ENCODE measurements around the gene PPRC1.
A peak's percentile ranks its signal among the peaks of the same experiment; 100 is the strongest.

PPRC1 gene

GRCh38 chr10:102113261-102113955, 19.4 kb upstream of the PPRC1 start:
- Mint-ChIP-seq H3K9me3 (ENCODE audit: low read depth) (no peaks in the 10 kb centered on the region), H3K36me3 (no peaks in the 10 kb centered on the region), H3K27ac (peak overlapping the region; percentile 85), H3K27me3 (no peaks in the 10 kb centered on the region), H3K4me1 (ENCODE audit: low read depth) (peaks cover 53% of the 10 kb centered on the region), H3K4me3 (peak overlapping the region; percentile 83)

DNA sequence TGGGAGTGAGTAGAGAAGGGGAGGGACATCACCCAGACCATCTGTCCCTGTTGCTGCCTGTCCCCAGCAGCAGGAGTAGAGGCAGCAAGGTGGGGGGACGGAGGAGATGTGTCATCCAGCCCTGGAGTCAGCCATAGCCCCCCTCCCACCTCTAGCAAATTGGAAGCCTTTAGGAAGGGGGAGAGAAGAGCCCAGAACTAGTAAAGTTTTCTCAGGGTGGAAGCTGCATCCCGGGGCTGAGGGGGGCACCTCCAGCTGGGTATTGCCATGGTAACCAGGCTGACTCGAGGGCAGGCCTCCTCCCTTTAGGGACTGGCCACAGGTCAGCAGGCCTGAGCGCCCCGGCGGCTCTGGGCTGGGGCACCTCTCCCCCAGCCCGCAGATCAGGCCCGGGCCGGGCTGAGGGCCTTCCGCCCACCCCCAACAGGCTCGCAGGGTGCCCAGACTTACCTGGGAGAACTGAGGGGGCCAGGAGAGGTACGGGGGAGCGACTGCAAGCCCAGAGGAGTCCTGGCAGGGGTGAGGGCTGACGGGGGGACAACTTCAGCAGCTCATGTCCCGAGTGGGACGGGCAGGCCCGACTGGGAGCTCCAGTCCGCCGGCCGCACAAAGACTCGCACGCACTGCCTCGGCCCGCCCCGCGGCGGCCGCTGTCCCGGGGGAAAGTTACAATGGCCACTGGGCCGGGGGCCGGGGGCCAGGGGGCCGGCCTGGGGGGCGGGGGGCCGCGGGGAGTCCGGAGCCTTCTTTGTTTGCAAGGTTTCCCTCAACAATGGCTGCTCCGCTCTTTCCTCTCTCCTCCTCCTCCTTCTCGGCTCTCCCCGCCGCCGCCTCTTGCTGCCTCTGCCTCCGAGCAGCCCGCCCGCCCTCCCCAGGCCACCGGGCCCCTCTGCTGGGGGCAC, 18.6 kb upstream of the PPRC1 start:
- H3K27ac Mint-ChIP-seq: peak overlapping the region; percentile 96
- no peaks in the 10 kb centered on the region for H3K36me3 Mint-ChIP-seq

GRCh38 chr10:102114861-102115618, 17.8 kb upstream of the PPRC1 start:
- Mint-ChIP-seq H3K9me3 (ENCODE audit: low read depth) (no peaks in the 10 kb centered on the region), H3K27me3 (no peaks in the 10 kb centered on the region), H3K27ac (peak overlapping the region; percentile 96), H3K4me1 (ENCODE audit: low read depth) (peaks cover 62% of the 10 kb centered on the region), H3K36me3 (no peaks in the 10 kb centered on the region), H3K4me3 (peak overlapping the region; percentile 91)

More for the DNA sequence above, 18.6 kb upstream of the PPRC1 start:
- Mint-ChIP-seq H3K27me3 (no peaks in the 10 kb centered on the region), H3K9me3 (ENCODE audit: low read depth) (no peaks in the 10 kb centered on the region), H3K4me3 (peak overlapping the region; percentile 91), H3K4me1 (ENCODE audit: low read depth) (peaks cover 60% of the 10 kb centered on the region)

DNA sequence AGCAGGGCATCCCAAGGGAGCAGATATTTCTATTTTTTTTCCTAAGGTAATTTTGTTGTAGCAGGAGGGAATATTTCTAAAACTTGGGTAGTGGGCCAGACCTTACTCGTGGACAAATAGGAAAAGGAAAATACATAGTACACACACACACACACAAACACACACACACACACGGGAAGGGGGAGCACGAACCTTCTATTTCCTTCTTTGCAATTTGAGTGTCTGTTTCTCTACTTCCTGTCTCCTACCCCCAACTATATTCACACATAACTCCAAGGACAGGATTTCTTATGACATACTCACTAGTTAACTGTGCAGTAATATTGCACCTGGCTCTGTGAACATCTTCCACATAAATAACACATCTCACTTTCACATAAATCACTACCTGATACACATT, 17.1 kb upstream of the PPRC1 start:
- Mint-ChIP-seq H3K27ac (peak overlapping the region; percentile 96), H3K9me3 (ENCODE audit: low read depth) (no peaks in the 10 kb centered on the region), H3K27me3 (no peaks in the 10 kb centered on the region), H3K36me3 (no peaks in the 10 kb centered on the region), H3K4me3 (peak overlapping the region; percentile 91), H3K4me1 (ENCODE audit: low read depth) (peaks cover 63% of the 10 kb centered on the region)

GRCh38 chr10:102116656-102117055, 16.2 kb upstream of the PPRC1 start:
- Mint-ChIP-seq H3K27me3 (no peaks in the 10 kb centered on the region), H3K4me1 (ENCODE audit: low read depth) (peaks cover 67% of the 10 kb centered on the region), H3K36me3 (no peaks in the 10 kb centered on the region), H3K4me3 (peak overlapping the region; percentile 91), H3K27ac (peak overlapping the region; percentile 96), H3K9me3 (ENCODE audit: low read depth) (no peaks in the 10 kb centered on the region)

DNA sequence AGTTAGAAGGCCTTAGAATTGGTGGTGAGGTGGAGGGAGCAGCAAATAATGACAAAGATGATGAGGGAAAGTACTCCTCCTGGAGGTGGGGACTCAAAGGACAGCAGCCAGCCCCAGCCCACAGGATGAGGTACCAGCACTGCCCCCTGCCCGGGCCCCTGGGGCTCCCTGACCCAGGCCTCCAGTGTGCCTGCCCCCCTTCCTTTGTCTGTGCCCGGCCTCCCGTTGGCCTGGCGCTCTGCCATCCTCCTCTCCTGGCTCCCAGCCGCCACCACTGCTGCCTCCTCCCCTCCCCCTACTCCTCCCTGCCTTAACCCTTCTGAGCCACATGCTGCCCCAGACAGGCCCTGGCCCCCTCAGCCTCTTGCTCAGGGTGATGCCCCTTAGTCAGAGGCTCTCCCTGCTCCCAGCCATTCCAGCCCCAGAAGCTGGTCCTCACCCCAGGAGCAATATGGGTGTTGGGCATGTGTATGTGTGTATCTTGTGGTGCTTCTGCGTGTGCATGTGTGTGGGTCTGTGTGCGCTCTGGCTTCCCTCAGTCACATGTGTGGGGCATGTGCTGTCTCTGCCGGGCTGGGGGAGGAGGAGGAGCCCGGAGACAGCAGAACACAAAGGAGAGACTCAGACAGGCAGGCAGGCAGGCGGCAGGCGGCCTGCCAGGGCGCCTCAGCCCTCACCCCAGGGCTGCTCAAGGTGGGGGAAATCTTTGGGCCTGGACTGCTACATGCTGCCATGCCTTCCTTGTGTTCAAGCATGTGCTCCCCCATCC, 15.3 kb upstream of the PPRC1 start:
- H3K27me3 Mint-ChIP-seq: no peaks in the 10 kb centered on the region
- peak overlapping the region; percentile 93 for H3K4me3 Mint-ChIP-seq
- no peaks in the 10 kb centered on the region for H3K9me3 Mint-ChIP-seq (ENCODE audit: low read depth)
- H3K36me3 Mint-ChIP-seq: no peaks in the 10 kb centered on the region
- H3K27ac Mint-ChIP-seq: peak overlapping the region; percentile 96
- peaks cover 65% of the 10 kb centered on the region for H3K4me1 Mint-ChIP-seq (ENCODE audit: low read depth)

GRCh38 chr10:102118867-102119266, 14.0 kb upstream of the PPRC1 start:
- peak overlapping the region; percentile 96 for H3K27ac Mint-ChIP-seq
- H3K36me3 Mint-ChIP-seq: no peaks in the 10 kb centered on the region
- H3K4me3 Mint-ChIP-seq: peak overlapping the region; percentile 93
- H3K27me3 Mint-ChIP-seq: no peaks in the 10 kb centered on the region
- no peaks in the 10 kb centered on the region for H3K9me3 Mint-ChIP-seq (ENCODE audit: low read depth)
- peaks cover 53% of the 10 kb centered on the region for H3K4me1 Mint-ChIP-seq (ENCODE audit: low read depth)

- peaks cover 52% of the 10 kb centered on the region for H3K4me1 Mint-ChIP-seq (ENCODE audit: low read depth)
- H3K9me3 Mint-ChIP-seq (ENCODE audit: low read depth): no peaks in the 10 kb centered on the region
- H3K36me3 Mint-ChIP-seq: no peaks in the 10 kb centered on the region
Observed at GRCh38 chr10:102119417-102120141, 13.3 kb upstream of the PPRC1 start.

DNA sequence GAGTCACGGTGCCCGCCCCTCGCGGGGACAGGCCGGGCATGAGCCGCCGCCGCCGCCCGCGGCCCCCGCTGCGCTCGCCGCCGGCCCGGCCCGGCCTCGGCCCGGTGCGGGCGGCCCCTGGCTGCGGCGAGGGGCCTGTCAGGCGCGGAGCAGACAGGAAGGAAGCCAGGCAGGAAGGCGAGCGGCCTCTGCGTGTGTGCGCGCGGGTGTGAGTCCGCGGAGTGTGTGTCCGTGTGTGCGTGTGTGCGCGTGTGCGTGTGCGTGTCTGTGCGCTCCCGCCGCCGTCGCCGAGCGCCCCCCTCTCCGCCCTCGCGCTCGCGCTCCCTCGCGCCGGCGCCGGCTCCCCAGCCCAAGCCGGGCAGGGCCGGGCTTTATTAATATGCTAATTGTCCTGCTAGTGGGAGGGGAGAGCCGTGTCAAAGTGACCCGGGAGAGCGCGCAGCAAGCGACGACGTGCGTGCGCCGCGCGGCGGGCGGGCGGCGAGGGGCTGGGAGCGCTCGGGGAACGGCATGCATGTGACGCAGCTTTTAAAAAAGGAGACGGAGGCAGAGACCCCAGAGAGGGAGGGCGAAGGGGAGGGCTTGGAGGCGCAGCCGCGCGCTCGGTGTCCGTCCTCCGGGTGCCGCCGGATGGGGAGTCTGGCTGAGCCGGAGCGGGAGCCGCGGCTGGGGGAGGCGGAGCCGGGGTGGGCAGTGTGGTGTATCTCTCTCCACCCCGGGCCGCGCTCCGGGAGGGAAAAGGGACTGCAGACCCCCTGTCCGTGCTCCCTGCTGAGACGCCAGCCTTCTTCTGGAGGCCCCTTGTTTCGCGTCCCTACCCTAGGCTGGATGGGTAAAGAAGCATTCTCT, 12.5 kb upstream of the PPRC1 start, which contains the start of gene LDB1:
TSS of gene LDB1 (minus strand) at position 227 of the 849 bp plus-strand sequence. CDS start 258 bp downstream, outside the sequence.
- H3K27ac Mint-ChIP-seq: peak within 1 kb of the TSS; percentile 96
- H3K4me1 Mint-ChIP-seq (ENCODE audit: low read depth): peaks cover 47% of the 10 kb centered on the region
- H3K4me3 Mint-ChIP-seq: peak within 1 kb of the TSS; percentile 93
- no peaks in the 10 kb centered on the region for H3K27me3 Mint-ChIP-seq
- no peaks in the 10 kb centered on the region for H3K36me3 Mint-ChIP-seq
- H3K9me3 Mint-ChIP-seq (ENCODE audit: low read depth): no peaks in the 10 kb centered on the region

More at GRCh38 chr10:102119417-102120141, 13.3 kb upstream of the PPRC1 start:
- Mint-ChIP-seq H3K27me3 (no peaks in the 10 kb centered on the region), H3K27ac (peak overlapping the region; percentile 96), H3K4me3 (peak overlapping the region; percentile 93)

GRCh38 chr10:102120991-102121738, 11.7 kb upstream of the PPRC1 start:
- H3K4me1 Mint-ChIP-seq (ENCODE audit: low read depth): peaks cover 39% of the 10 kb centered on the region
- H3K9me3 Mint-ChIP-seq (ENCODE audit: low read depth): no peaks in the 10 kb centered on the region
- H3K4me3 Mint-ChIP-seq: peak overlapping the region; percentile 88

DNA sequence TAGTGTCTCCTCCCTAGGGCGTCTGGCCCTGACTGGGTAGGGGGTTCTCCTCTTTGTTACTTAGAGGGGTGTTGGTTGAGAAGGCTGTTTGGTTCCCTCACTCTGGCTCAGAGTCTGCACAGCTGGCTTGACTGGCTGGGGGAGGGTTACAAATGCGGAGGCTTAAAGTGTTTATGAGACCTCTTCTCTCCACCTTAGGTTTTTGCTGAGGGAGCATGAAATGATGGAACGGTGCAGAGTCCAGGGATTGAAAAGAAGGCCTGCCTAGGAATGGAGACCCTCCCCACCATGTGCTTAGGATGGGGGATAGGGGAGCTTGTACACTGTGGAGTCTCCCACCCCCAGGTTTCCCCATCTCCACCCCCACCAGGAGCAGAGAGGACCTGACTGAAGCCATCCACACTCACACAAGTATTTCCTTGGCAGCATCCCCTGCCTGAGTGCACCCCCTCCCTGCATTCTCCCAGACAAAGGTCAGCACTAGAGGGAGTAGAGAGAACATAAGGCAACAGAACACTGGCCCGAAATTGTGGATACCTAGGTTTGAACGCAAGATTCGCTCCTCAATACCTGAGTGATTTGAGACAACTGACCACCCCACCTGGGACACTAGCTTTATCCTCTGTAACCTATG, 11.0 kb upstream of the PPRC1 start:
- Mint-ChIP-seq H3K36me3 (no peaks in the 10 kb centered on the region), H3K27me3 (no peaks in the 10 kb centered on the region), H3K4me1 (ENCODE audit: low read depth) (peaks cover 33% of the 10 kb centered on the region), H3K9me3 (ENCODE audit: low read depth) (no peaks in the 10 kb centered on the region), H3K4me3 (peak overlapping the region; percentile 88), H3K27ac (peak overlapping the region; percentile 93)

More at GRCh38 chr10:102120991-102121738, 11.7 kb upstream of the PPRC1 start:
- H3K36me3 Mint-ChIP-seq: no peaks in the 10 kb centered on the region
- peak overlapping the region; percentile 93 for H3K27ac Mint-ChIP-seq
- no peaks in the 10 kb centered on the region for H3K27me3 Mint-ChIP-seq

DNA sequence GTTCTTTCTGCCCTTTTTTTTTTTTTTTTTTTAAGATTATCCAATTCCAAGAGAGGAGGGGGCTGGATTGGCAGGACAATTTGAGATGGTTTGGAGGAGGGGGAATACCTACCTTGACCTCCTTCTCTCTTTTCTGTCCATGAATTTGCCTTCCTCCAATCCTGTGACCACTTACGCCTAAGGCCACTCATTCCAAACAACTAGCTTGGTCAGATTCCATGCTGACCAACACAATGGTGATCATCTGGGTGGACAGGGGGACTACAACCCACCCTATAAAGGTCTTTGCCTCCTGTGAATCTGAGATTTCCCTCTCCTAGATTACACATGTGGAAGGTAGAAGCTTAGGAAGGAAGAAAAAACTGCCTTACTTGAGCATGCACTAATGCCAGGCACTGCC, 10.4 kb upstream of the PPRC1 start:
- Mint-ChIP-seq H3K9me3 (ENCODE audit: low read depth) (no peaks in the 10 kb centered on the region), H3K27me3 (no peaks in the 10 kb centered on the region), H3K27ac (peak overlapping the region; percentile 38), H3K4me1 (ENCODE audit: low read depth) (peaks cover 30% of the 10 kb centered on the region), H3K4me3 (no peak overlapping the region), H3K36me3 (no peaks in the 10 kb centered on the region)
